ENCODE measurements around the gene TTYH1. TPM values are rescaled to one million over a fixed set of nuclear protein-coding genes. Genes with fewer than 3 reads are reported as not detected.

The TTYH1 gene
- total and polyA plus RNA-seq, 9 donors = 0.25 to 34.2 (median 1.8) TPM

- no peak overlapping the region for H3K27ac ChIP-seq
- H3K9me3 ChIP-seq = no peaks in the 10 kb centered on the region
- DNase-seq = no peak
- no peak overlapping the region for H3K4me3 ChIP-seq
- 78 to 81% (median 80%) methylated on average over 26 of the region's 26 CpGs for WGBS, 3 donors
- peaks cover 3% of the 10 kb centered on the region for H3K4me1 ChIP-seq (ENCODE audit: insufficient read depth)
- H3K36me3 ChIP-seq = no peaks in the 10 kb centered on the region
- intact Hi-C loops (cut with DNase I) = no loop called here
- no peaks in the 10 kb centered on the region for H3K27me3 ChIP-seq
- no peak for TF ChIP-seq CTCF (IDR thresholded peaks at IDR 0.05)
- no peak for TF ChIP-seq EP300 (IDR thresholded peaks at IDR 0.05)
- TF ChIP-seq POLR2A (IDR thresholded peaks at IDR 0.05) = no peak
Measured at GRCh38 chr19:54418930-54419800, 3.9 kb downstream of the TTYH1 start.

- peak in 1 of 5 donors; percentile 55 for DNase-seq
- Histone ChIP-seq H3K9me3 (no peaks in the 10 kb centered on the region), H3K4me1 (ENCODE audit: insufficient read depth) (peaks cover 3% of the 10 kb centered on the region), H3K4me3 (no peak overlapping the region), H3K36me3 (no peaks in the 10 kb centered on the region), H3K27me3 (no peaks in the 10 kb centered on the region), H3K27ac (no peak overlapping the region)
- TF ChIP-seq EP300 (IDR thresholded peaks at IDR 0.05) (no peak), CTCF (IDR thresholded peaks at IDR 0.05) (no peak), POLR2A (IDR thresholded peaks at IDR 0.05) (no peak)
- WGBS, 3 donors = 15 to 24% (median 19%) methylated on average over 8 to 10 of the region's 10 CpGs
- intact Hi-C loops (cut with DNase I) = no loop called here
Measured at GRCh38 chr19:54420068-54420382, 4.8 kb downstream of the TTYH1 start.

- no peak for TF ChIP-seq CTCF (IDR thresholded peaks at IDR 0.05)
- no peak for TF ChIP-seq EP300 (IDR thresholded peaks at IDR 0.05)
- no peak for TF ChIP-seq POLR2A (IDR thresholded peaks at IDR 0.05)
- no peak overlapping the region for H3K4me3 ChIP-seq
- H3K9me3 ChIP-seq = no peaks in the 10 kb centered on the region
- H3K4me1 ChIP-seq (ENCODE audit: insufficient read depth) = peaks cover 3% of the 10 kb centered on the region
- no peaks in the 10 kb centered on the region for H3K36me3 ChIP-seq
- no peak overlapping the region for H3K27ac ChIP-seq
- H3K27me3 ChIP-seq = no peaks in the 10 kb centered on the region
- intact Hi-C loops (cut with DNase I) = no loop called here
- DNase-seq = peak in 2 of 5 donors; percentile 42 to 51
- 1 to 4% (median 1%) methylated on average over 16 to 37 of the region's 37 CpGs for WGBS, 3 donors
Measured at GRCh38 chr19:54420383-54421168, 5.3 kb downstream of the TTYH1 start.

GRCh38 chr19:54421169-54421516 is 5.9 kb downstream of the TTYH1 start:
- intact Hi-C loops (cut with DNase I) = no loop called here
- TF ChIP-seq POLR2A (IDR thresholded peaks at IDR 0.05) (no peak), EP300 (IDR thresholded peaks at IDR 0.05) (no peak), CTCF (IDR thresholded peaks at IDR 0.05) (no peak)
- H3K27ac ChIP-seq = no peak overlapping the region
- H3K27me3 ChIP-seq = no peaks in the 10 kb centered on the region
- H3K4me3 ChIP-seq = no peak overlapping the region
- no peak for DNase-seq
- peaks cover 3% of the 10 kb centered on the region for H3K4me1 ChIP-seq (ENCODE audit: insufficient read depth)
- no peaks in the 10 kb centered on the region for H3K9me3 ChIP-seq
- WGBS, 3 donors = 22 to 35% (median 34%) methylated on average over 8 to 9 of the region's 9 CpGs
- no peaks in the 10 kb centered on the region for H3K36me3 ChIP-seq
